Activated naive CD8-positive, alpha-beta T cell treated with anti-CD3 and anti-CD28 coated beads, Interleukin-2, amount 50 U/mL, for 24 hours (primary cell): Measurements from ENCODE around the gene KRTAP12-1.

Source experiments
- ATAC-seq: fragments of 150-1000 bp; cut with Tn5 transposase; one replicate; pipeline ENCODE4 v1.10.0; 2021
- DNase-seq: peaks from one replicate; pipeline ENCODE4 v3.0.0; 2021
- H3K27ac Mint-ChIP-seq: one replicate; pipeline ENCODE4 v1.8.0; 2021; ENCODE audit warnings: mild to moderate bottlenecking, mixed read lengths
- H3K27me3 Mint-ChIP-seq: one replicate; pipeline ENCODE4 v1.8.0; 2021; ENCODE audit warnings: mixed read lengths
- H3K36me3 Mint-ChIP-seq: one replicate; pipeline ENCODE4 v1.8.0; 2021; ENCODE audit warnings: low read depth, mixed read lengths
- H3K4me1 Mint-ChIP-seq: one replicate; pipeline ENCODE4 v1.8.0; 2021; ENCODE audit warnings: mixed read lengths
- H3K4me3 Mint-ChIP-seq: one replicate; pipeline ENCODE4 v1.8.0; 2021; ENCODE audit warnings: mild to moderate bottlenecking, moderate library complexity, mixed read lengths
- H3K9me3 Mint-ChIP-seq: one replicate; pipeline ENCODE4 v1.8.0; 2021; ENCODE audit warnings: mixed read lengths

KRTAP12-1 gene

GRCh38 chr21:44681861-44682579 is at the start of gene KRTAP12-1:
TSS of gene KRTAP12-1 (minus strand) at chr21:44682163. CDS start at chr21:44682123, 40 bp downstream.
- Mint-ChIP-seq H3K27ac (no peak within 1 kb of the TSS), H3K9me3 (no peaks in the 10 kb centered on the region), H3K27me3 (peaks cover 1% of the 10 kb centered on the region), H3K4me3 (no peak within 1 kb of the TSS), H3K36me3 (no peaks in the 10 kb centered on the region), H3K4me1 (peaks cover 8% of the 10 kb centered on the region)
- no peak for ATAC-seq
- no peak for DNase-seq

- no peak for DNase-seq
- Mint-ChIP-seq H3K27ac (no peak overlapping the region), H3K4me3 (no peak overlapping the region), H3K27me3 (peaks cover 5% of the 10 kb centered on the region), H3K9me3 (no peaks in the 10 kb centered on the region), H3K4me1 (no peaks in the 10 kb centered on the region), H3K36me3 (no peaks in the 10 kb centered on the region)
- ATAC-seq: no peak
Measured at GRCh38 chr21:44730951-44731579, 49.1 kb upstream of the KRTAP12-1 start.

- Mint-ChIP-seq H3K27me3 (peaks cover 7% of the 10 kb centered on the region), H3K9me3 (no peaks in the 10 kb centered on the region), H3K4me1 (no peaks in the 10 kb centered on the region), H3K36me3 (no peaks in the 10 kb centered on the region), H3K27ac (no peak overlapping the region), H3K4me3 (no peak overlapping the region)
- ATAC-seq: no peak
- DNase-seq: no peak
Measured at GRCh38 chr21:44730028-44730395, 48.0 kb upstream of the KRTAP12-1 start.

- ATAC-seq (no peak), DNase-seq (no peak)
- Mint-ChIP-seq H3K9me3 (no peaks in the 10 kb centered on the region), H3K4me1 (no peaks in the 10 kb centered on the region), H3K36me3 (no peaks in the 10 kb centered on the region), H3K4me3 (no peak overlapping the region), H3K27ac (no peak overlapping the region), H3K27me3 (peaks cover 7% of the 10 kb centered on the region)
Measured at GRCh38 chr21:44729336-44730027, 47.5 kb upstream of the KRTAP12-1 start.

GRCh38 chr21:44728716-44729115 is 46.8 kb upstream of the KRTAP12-1 start:
- H3K9me3 Mint-ChIP-seq: no peaks in the 10 kb centered on the region
- DNase-seq: no peak
- no peaks in the 10 kb centered on the region for H3K36me3 Mint-ChIP-seq
- peaks cover 11% of the 10 kb centered on the region for H3K27me3 Mint-ChIP-seq
- no peak overlapping the region for H3K4me3 Mint-ChIP-seq
- H3K27ac Mint-ChIP-seq: no peak overlapping the region
- ATAC-seq: no peak
- H3K4me1 Mint-ChIP-seq: peaks cover 3% of the 10 kb centered on the region

GRCh38 chr21:44727757-44728156 is 45.8 kb upstream of the KRTAP12-1 start:
- H3K9me3 Mint-ChIP-seq: no peaks in the 10 kb centered on the region
- H3K4me3 Mint-ChIP-seq: no peak overlapping the region
- ATAC-seq: no peak
- H3K27me3 Mint-ChIP-seq: peaks cover 17% of the 10 kb centered on the region
- H3K27ac Mint-ChIP-seq: no peak overlapping the region
- H3K4me1 Mint-ChIP-seq: peaks cover 8% of the 10 kb centered on the region
- H3K36me3 Mint-ChIP-seq: no peaks in the 10 kb centered on the region
- DNase-seq: no peak

GRCh38 chr21:44727321-44727720 is 45.4 kb upstream of the KRTAP12-1 start:
- DNase-seq (no peak), ATAC-seq (no peak)
- no peak overlapping the region for H3K27ac Mint-ChIP-seq
- H3K27me3 Mint-ChIP-seq: peaks cover 21% of the 10 kb centered on the region
- peaks cover 8% of the 10 kb centered on the region for H3K4me1 Mint-ChIP-seq
- H3K4me3 Mint-ChIP-seq: no peak overlapping the region
- no peaks in the 10 kb centered on the region for H3K9me3 Mint-ChIP-seq
- H3K36me3 Mint-ChIP-seq: no peaks in the 10 kb centered on the region

GRCh38 chr21:44726826-44727225 is 44.9 kb upstream of the KRTAP12-1 start:
- Mint-ChIP-seq H3K4me1 (peaks cover 8% of the 10 kb centered on the region), H3K27me3 (peaks cover 19% of the 10 kb centered on the region)

GRCh38 chr21:44724926-44725325 is 43.0 kb upstream of the KRTAP12-1 start:
- peaks cover 8% of the 10 kb centered on the region for H3K4me1 Mint-ChIP-seq
- H3K4me3 Mint-ChIP-seq: no peak overlapping the region
- no peak for DNase-seq
- no peaks in the 10 kb centered on the region for H3K9me3 Mint-ChIP-seq
- no peaks in the 10 kb centered on the region for H3K36me3 Mint-ChIP-seq
- H3K27ac Mint-ChIP-seq: no peak overlapping the region
- no peak for ATAC-seq
- peaks cover 19% of the 10 kb centered on the region for H3K27me3 Mint-ChIP-seq

More at GRCh38 chr21:44726826-44727225, 44.9 kb upstream of the KRTAP12-1 start:
- no peak overlapping the region for H3K4me3 Mint-ChIP-seq
- DNase-seq (no peak), ATAC-seq (no peak)
- no peaks in the 10 kb centered on the region for H3K9me3 Mint-ChIP-seq
- no peak overlapping the region for H3K27ac Mint-ChIP-seq
- no peaks in the 10 kb centered on the region for H3K36me3 Mint-ChIP-seq

- no peak overlapping the region for H3K27ac Mint-ChIP-seq
- DNase-seq: no peak
- H3K36me3 Mint-ChIP-seq: no peaks in the 10 kb centered on the region
- ATAC-seq: no peak
- peaks cover 8% of the 10 kb centered on the region for H3K4me1 Mint-ChIP-seq
- peaks cover 19% of the 10 kb centered on the region for H3K27me3 Mint-ChIP-seq
- H3K9me3 Mint-ChIP-seq: no peaks in the 10 kb centered on the region
- H3K4me3 Mint-ChIP-seq: no peak overlapping the region
Measured at GRCh38 chr21:44724196-44724595, 42.2 kb upstream of the KRTAP12-1 start.

GRCh38 chr21:44723177-44724131 is 41.5 kb upstream of the KRTAP12-1 start:
- peak; percentile 22 for DNase-seq
- H3K36me3 Mint-ChIP-seq: no peaks in the 10 kb centered on the region
- H3K9me3 Mint-ChIP-seq: no peaks in the 10 kb centered on the region
- H3K4me3 Mint-ChIP-seq: no peak overlapping the region
- peaks cover 8% of the 10 kb centered on the region for H3K4me1 Mint-ChIP-seq
- H3K27ac Mint-ChIP-seq: no peak overlapping the region
- ATAC-seq: peak; percentile 20
- H3K27me3 Mint-ChIP-seq: peaks cover 19% of the 10 kb centered on the region

- Mint-ChIP-seq H3K27ac (no peak overlapping the region), H3K27me3 (peaks cover 23% of the 10 kb centered on the region), H3K9me3 (no peaks in the 10 kb centered on the region), H3K36me3 (no peaks in the 10 kb centered on the region), H3K4me3 (no peak overlapping the region), H3K4me1 (peaks cover 8% of the 10 kb centered on the region)
- ATAC-seq (no peak), DNase-seq (no peak)
Measured at GRCh38 chr21:44722731-44723130, 40.8 kb upstream of the KRTAP12-1 start.

GRCh38 chr21:44720170-44720569 is 38.2 kb upstream of the KRTAP12-1 start:
- Mint-ChIP-seq H3K9me3 (no peaks in the 10 kb centered on the region), H3K27ac (no peak overlapping the region), H3K27me3 (peaks cover 23% of the 10 kb centered on the region), H3K36me3 (no peaks in the 10 kb centered on the region), H3K4me3 (no peak overlapping the region), H3K4me1 (peaks cover 8% of the 10 kb centered on the region)
- no peak for ATAC-seq
- no peak for DNase-seq

GRCh38 chr21:44718571-44718970 is 36.6 kb upstream of the KRTAP12-1 start:
- Mint-ChIP-seq H3K4me1 (peaks cover 5% of the 10 kb centered on the region), H3K4me3 (no peak overlapping the region), H3K36me3 (no peaks in the 10 kb centered on the region), H3K27me3 (peaks cover 36% of the 10 kb centered on the region), H3K27ac (no peak overlapping the region), H3K9me3 (no peaks in the 10 kb centered on the region)
- ATAC-seq (no peak), DNase-seq (no peak)
